Measurements from ENCODE around the gene VASH1.
A peak's percentile ranks its signal among the peaks of the same experiment; 100 is the strongest.

VASH1 gene

GRCh38 chr14:76782115-76782884, 21.0 kb downstream of the VASH1 start:
- TF ChIP-seq SPI1 (IDR thresholded peaks at IDR 0.05; ENCODE audit: low read depth, low read length) (no peak), POLR2AphosphoS5 (IDR thresholded peaks at IDR 0.05; ENCODE audit: low read depth, low read length) (no peak), POLR2A (IDR thresholded peaks at IDR 0.05; ENCODE audit: low read depth, low read length) (no peak), TAF1 (IDR thresholded peaks at IDR 0.05; ENCODE audit: low read depth, low read length) (no peak), PAX5 (IDR thresholded peaks at IDR 0.05; ENCODE audit: insufficient read depth, low read length, severe bottlenecking) (no peak), POU2F2 (IDR thresholded peaks at IDR 0.05; ENCODE audit: low read depth, low read length) (no peak)
- peak; percentile 9 for FAIRE-seq

GRCh38 chr14:76782885-76783566, 21.8 kb downstream of the VASH1 start:
- TF ChIP-seq SPI1 (IDR thresholded peaks at IDR 0.05; ENCODE audit: low read depth, low read length) (peak; percentile 39; the same call in 1 of the 2 replicates), TAF1 (IDR thresholded peaks at IDR 0.05; ENCODE audit: low read depth, low read length) (no peak), POLR2AphosphoS5 (IDR thresholded peaks at IDR 0.05; ENCODE audit: low read depth, low read length) (no peak), POU2F2 (IDR thresholded peaks at IDR 0.05; ENCODE audit: low read depth, low read length) (no peak)
- no peak for DNase-seq (ENCODE audit: insufficient read length, low spot score)
- peak; percentile 78 for FAIRE-seq

More at GRCh38 chr14:76782115-76782884, 21.0 kb downstream of the VASH1 start:
- no peak for DNase-seq (ENCODE audit: insufficient read length, low spot score)

- FAIRE-seq (peak; percentile 20), DNase-seq (ENCODE audit: insufficient read length, low spot score) (no peak)
- no peak for TF ChIP-seq POLR2A (IDR thresholded peaks at IDR 0.05; ENCODE audit: low read depth, low read length)
- TF ChIP-seq POU2F2 (IDR thresholded peaks at IDR 0.05; ENCODE audit: low read depth, low read length): no peak
- TF ChIP-seq POLR2AphosphoS5 (IDR thresholded peaks at IDR 0.05; ENCODE audit: low read depth, low read length): no peak
Measured at GRCh38 chr14:76784266-76784874, 23.1 kb downstream of the VASH1 start.

GRCh38 chr14:76784881-76785280, 23.6 kb downstream of the VASH1 start:
- TF ChIP-seq TAF1 (IDR thresholded peaks at IDR 0.05; ENCODE audit: low read depth, low read length): no peak
- no peak for TF ChIP-seq SPI1 (IDR thresholded peaks at IDR 0.05; ENCODE audit: low read depth, low read length)
- FAIRE-seq: peak; percentile 95
- DNase-seq (ENCODE audit: insufficient read length, low spot score): peak; percentile 74

DNA sequence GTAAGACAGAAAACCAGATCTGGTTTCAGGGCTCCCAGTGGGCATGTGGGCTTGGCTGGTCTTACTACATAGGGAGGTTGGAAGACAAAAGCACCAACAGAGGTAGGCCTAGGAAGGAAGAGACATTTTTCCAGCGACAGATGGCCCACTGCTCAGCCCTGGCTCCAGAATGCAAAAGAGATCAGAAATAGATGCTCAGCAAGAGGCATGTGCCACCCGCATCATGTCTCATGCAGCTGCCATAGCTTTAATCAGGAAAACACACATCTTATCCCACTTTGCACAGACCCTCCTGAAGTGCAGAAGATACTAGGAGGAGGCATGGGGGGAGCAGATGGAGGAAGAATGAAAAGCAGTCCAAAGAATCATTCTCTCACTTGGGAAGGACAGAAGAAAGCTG, 25.3 kb downstream of the VASH1 start:
- TF ChIP-seq POU2F2 (IDR thresholded peaks at IDR 0.05; ENCODE audit: low read depth, low read length): no peak
- no peak for TF ChIP-seq TAF1 (IDR thresholded peaks at IDR 0.05; ENCODE audit: low read depth, low read length)
- no peak for TF ChIP-seq PAX5 (IDR thresholded peaks at IDR 0.05; ENCODE audit: insufficient read depth, low read length, severe bottlenecking)
- no peak for TF ChIP-seq POLR2AphosphoS5 (IDR thresholded peaks at IDR 0.05; ENCODE audit: low read depth, low read length)
- no peak for TF ChIP-seq POLR2A (IDR thresholded peaks at IDR 0.05; ENCODE audit: low read depth, low read length)
- TF ChIP-seq SPI1 (IDR thresholded peaks at IDR 0.05; ENCODE audit: low read depth, low read length): no peak
- FAIRE-seq (no peak), DNase-seq (ENCODE audit: insufficient read length, low spot score) (no peak)

- no peak for TF ChIP-seq PAX5 (IDR thresholded peaks at IDR 0.05; ENCODE audit: insufficient read depth, low read length, severe bottlenecking)
- no peak for TF ChIP-seq POLR2AphosphoS5 (IDR thresholded peaks at IDR 0.05; ENCODE audit: low read depth, low read length)
- TF ChIP-seq POU2F2 (IDR thresholded peaks at IDR 0.05; ENCODE audit: low read depth, low read length): no peak
- no peak for TF ChIP-seq SPI1 (IDR thresholded peaks at IDR 0.05; ENCODE audit: low read depth, low read length)
- TF ChIP-seq POLR2A (IDR thresholded peaks at IDR 0.05; ENCODE audit: low read depth, low read length): no peak
- TF ChIP-seq TAF1 (IDR thresholded peaks at IDR 0.05; ENCODE audit: low read depth, low read length): no peak
- no peak for DNase-seq (ENCODE audit: insufficient read length, low spot score)
- no peak for FAIRE-seq
Measured at GRCh38 chr14:76792422-76792821, 31.2 kb downstream of the VASH1 start.

- DNase-seq (ENCODE audit: insufficient read length, low spot score) (no peak), FAIRE-seq (no peak)
- TF ChIP-seq SPI1 (IDR thresholded peaks at IDR 0.05; ENCODE audit: low read depth, low read length) (no peak), POLR2AphosphoS5 (IDR thresholded peaks at IDR 0.05; ENCODE audit: low read depth, low read length) (no peak), PAX5 (IDR thresholded peaks at IDR 0.05; ENCODE audit: insufficient read depth, low read length, severe bottlenecking) (no peak), TAF1 (IDR thresholded peaks at IDR 0.05; ENCODE audit: low read depth, low read length) (no peak), POU2F2 (IDR thresholded peaks at IDR 0.05; ENCODE audit: low read depth, low read length) (no peak), POLR2A (IDR thresholded peaks at IDR 0.05; ENCODE audit: low read depth, low read length) (no peak)
Measured at GRCh38 chr14:76793324-76793723, 32.1 kb downstream of the VASH1 start.

DNA sequence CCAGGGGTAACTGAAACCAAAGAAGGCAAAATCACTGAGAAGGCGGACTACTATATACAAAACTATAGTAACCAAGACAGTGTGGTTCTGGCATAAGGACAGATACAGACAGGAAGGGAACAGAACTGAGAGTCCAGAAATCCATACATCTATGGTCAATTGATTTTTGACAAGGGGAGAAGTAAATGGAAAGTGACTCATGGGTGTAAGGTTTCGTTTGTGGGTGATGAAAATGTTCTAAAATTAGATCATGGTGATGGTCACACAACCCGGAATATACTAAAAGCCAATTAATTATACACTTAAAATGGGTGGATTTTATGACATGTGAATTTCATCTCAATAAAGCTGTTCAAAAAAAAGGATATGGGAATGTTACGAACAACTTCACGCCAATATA, 32.7 kb downstream of the VASH1 start:
- no peak for DNase-seq (ENCODE audit: insufficient read length, low spot score)
- FAIRE-seq: no peak
- no peak for TF ChIP-seq POLR2AphosphoS5 (IDR thresholded peaks at IDR 0.05; ENCODE audit: low read depth, low read length)
- TF ChIP-seq SPI1 (IDR thresholded peaks at IDR 0.05; ENCODE audit: low read depth, low read length): no peak
- no peak for TF ChIP-seq PAX5 (IDR thresholded peaks at IDR 0.05; ENCODE audit: insufficient read depth, low read length, severe bottlenecking)
- TF ChIP-seq POU2F2 (IDR thresholded peaks at IDR 0.05; ENCODE audit: low read depth, low read length): no peak
- TF ChIP-seq TAF1 (IDR thresholded peaks at IDR 0.05; ENCODE audit: low read depth, low read length): no peak
- TF ChIP-seq POLR2A (IDR thresholded peaks at IDR 0.05; ENCODE audit: low read depth, low read length): no peak

DNA sequence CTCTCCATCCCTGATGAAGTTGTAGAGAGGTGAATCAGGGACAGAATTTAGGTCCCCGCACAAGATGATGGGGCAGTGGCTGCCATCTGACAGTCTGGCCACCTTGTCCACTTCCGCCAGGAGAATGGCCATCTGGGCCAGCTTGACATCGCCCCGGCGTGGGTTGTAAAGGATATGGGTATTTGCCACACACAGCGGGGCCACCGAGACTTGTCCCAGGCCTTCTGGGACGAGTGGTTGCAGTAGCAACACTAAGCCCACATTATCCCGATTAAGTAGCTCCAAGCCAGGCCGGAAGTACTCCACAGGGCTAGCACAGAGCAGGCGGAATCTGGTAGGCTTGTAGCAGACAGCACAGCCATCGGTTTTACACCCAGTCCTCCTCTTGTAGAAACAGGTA, 45.2 kb downstream of the VASH1 start:
- no peak for TF ChIP-seq POU2F2 (IDR thresholded peaks at IDR 0.05; ENCODE audit: low read depth, low read length)
- no peak for TF ChIP-seq SPI1 (IDR thresholded peaks at IDR 0.05; ENCODE audit: low read depth, low read length)
- TF ChIP-seq POLR2A (IDR thresholded peaks at IDR 0.05; ENCODE audit: low read depth, low read length): no peak
- TF ChIP-seq POLR2AphosphoS5 (IDR thresholded peaks at IDR 0.05; ENCODE audit: low read depth, low read length): no peak
- no peak for TF ChIP-seq PAX5 (IDR thresholded peaks at IDR 0.05; ENCODE audit: insufficient read depth, low read length, severe bottlenecking)
- no peak for TF ChIP-seq TAF1 (IDR thresholded peaks at IDR 0.05; ENCODE audit: low read depth, low read length)
- no peak for FAIRE-seq
- DNase-seq (ENCODE audit: insufficient read length, low spot score): no peak

Data from GM12891 (cell line).